HG02571 (cell line): ENCODE data around the gene NLRC3.
"Not testable (repeated sequence)": the region's sequence is repeated elsewhere in the genome, so short reads cannot be mapped to it uniquely, and the experiment has no call there.

Experiments
- ATAC-seq: cut with Tn5 transposase; IDR thresholded peaks from one replicate; pipeline ENCODE4 v1.9.1; 2021; ENCODE audit warnings: mild to moderate bottlenecking, moderate library complexity; ENCODE audit not compliant: unreplicated experiment

Gene NLRC3

GRCh38 chr16:3577302-3577752, at the start of gene NLRC3:
Gene NLRC3, minus strand, starts transcription at chr16:3577403. Its CDS starts 12,367 bp downstream, at chr16:3565036.
- ATAC-seq, result no peak

- no peak for ATAC-seq
Observed at GRCh38 chr16:3625911-3626732, 48.9 kb upstream of the NLRC3 start.

- no peak for ATAC-seq
Observed at GRCh38 chr16:3625331-3625730, 48.1 kb upstream of the NLRC3 start.

GRCh38 chr16:3623642-3624041, 46.4 kb upstream of the NLRC3 start:
- no peak for ATAC-seq

- ATAC-seq, result no peak
Observed at GRCh38 chr16:3618769-3619141, 41.6 kb upstream of the NLRC3 start.

GRCh38 chr16:3612510-3613466, 35.6 kb upstream of the NLRC3 start:
- ATAC-seq, result no peak

GRCh38 chr16:3611146-3611975, 34.2 kb upstream of the NLRC3 start, which contains the start of gene SLX4:
Gene SLX4, minus strand, starts transcription at chr16:3611606. Its CDS starts 2,642 bp downstream, at chr16:3608964.
- peak; percentile 81 for ATAC-seq

- no peak for ATAC-seq
Observed at GRCh38 chr16:3610698-3611145, 33.5 kb upstream of the NLRC3 start.

GRCh38 chr16:3609895-3610697, 32.9 kb upstream of the NLRC3 start:
- no peak for ATAC-seq

GRCh38 chr16:3608976-3609375, 31.8 kb upstream of the NLRC3 start:
- not testable (repeated sequence) for ATAC-seq

- no peak for ATAC-seq
Observed at GRCh38 chr16:3608069-3608468, 30.9 kb upstream of the NLRC3 start.

- ATAC-seq, result no peak
Observed at GRCh38 chr16:3607634-3608033, 30.4 kb upstream of the NLRC3 start.

GRCh38 chr16:3607161-3607560, 30.0 kb upstream of the NLRC3 start:
- no peak for ATAC-seq

- ATAC-seq, result no peak
Observed at GRCh38 chr16:3606441-3606840, 29.2 kb upstream of the NLRC3 start.

GRCh38 chr16:3602320-3602653, 25.1 kb upstream of the NLRC3 start:
- no peak for ATAC-seq

GRCh38 chr16:3601614-3602319, 24.6 kb upstream of the NLRC3 start:
- no peak for ATAC-seq

- no peak for ATAC-seq
Observed at GRCh38 chr16:3599922-3600321, 22.7 kb upstream of the NLRC3 start.

- no peak for ATAC-seq
Observed at GRCh38 chr16:3599121-3599520, 21.9 kb upstream of the NLRC3 start.

- no peak for ATAC-seq
Observed at GRCh38 chr16:3598236-3598635, 21.0 kb upstream of the NLRC3 start.
